Measurements from ENCODE around the gene TMEM178A. TPM values are rescaled to one million over a fixed set of nuclear protein-coding genes. Genes with fewer than 3 reads are reported as not detected.

The TMEM178A gene
- total RNA-seq, 4 donors from 2014 or later = 0.70 to 9.9 (median 3.9) TPM

GRCh38 chr2:39631256-39631655 lies 34.5 kb upstream of the TMEM178A start:
- TF ChIP-seq POLR2A (IDR thresholded peaks at IDR 0.05) = no peak
- TF ChIP-seq CTCF (IDR thresholded peaks at IDR 0.05) = no peak
- Histone ChIP-seq H3K36me3 (no peaks in the 10 kb centered on the region), H3K9me3 (no peaks in the 10 kb centered on the region), H3K27me3 (no peaks in the 10 kb centered on the region), H3K4me3 (no peak overlapping the region), H3K27ac (no peak overlapping the region), H3K4me1 (no peaks in the 10 kb centered on the region)
- DNase-seq = no peak

GRCh38 chr2:39631718-39632117 lies 34.0 kb upstream of the TMEM178A start:
- Histone ChIP-seq H3K4me1 (no peaks in the 10 kb centered on the region), H3K27ac (no peak overlapping the region), H3K9me3 (no peaks in the 10 kb centered on the region), H3K4me3 (no peak overlapping the region), H3K27me3 (no peaks in the 10 kb centered on the region), H3K36me3 (no peaks in the 10 kb centered on the region)
- DNase-seq = no peak
- TF ChIP-seq CTCF (IDR thresholded peaks at IDR 0.05) = no peak
- no peak for TF ChIP-seq POLR2A (IDR thresholded peaks at IDR 0.05)

GRCh38 chr2:39632876-39633275 lies 32.8 kb upstream of the TMEM178A start:
- H3K4me1 ChIP-seq = no peaks in the 10 kb centered on the region
- H3K27ac ChIP-seq = no peak overlapping the region
- DNase-seq = no peak
- no peaks in the 10 kb centered on the region for H3K36me3 ChIP-seq
- H3K27me3 ChIP-seq = no peaks in the 10 kb centered on the region
- TF ChIP-seq CTCF (IDR thresholded peaks at IDR 0.05) = no peak
- TF ChIP-seq POLR2A (IDR thresholded peaks at IDR 0.05) = no peak
- H3K4me3 ChIP-seq = no peak overlapping the region
- H3K9me3 ChIP-seq = no peaks in the 10 kb centered on the region

- Histone ChIP-seq H3K27ac (no peak overlapping the region), H3K9me3 (no peaks in the 10 kb centered on the region), H3K36me3 (no peaks in the 10 kb centered on the region), H3K27me3 (no peaks in the 10 kb centered on the region), H3K4me1 (no peaks in the 10 kb centered on the region), H3K4me3 (no peak overlapping the region)
- no peak for DNase-seq
- TF ChIP-seq POLR2A (IDR thresholded peaks at IDR 0.05) (no peak), CTCF (IDR thresholded peaks at IDR 0.05) (no peak)
Measured at GRCh38 chr2:39636306-39636705, 29.4 kb upstream of the TMEM178A start.

- Histone ChIP-seq H3K4me1 (no peaks in the 10 kb centered on the region), H3K4me3 (no peak overlapping the region), H3K27me3 (no peaks in the 10 kb centered on the region), H3K9me3 (no peaks in the 10 kb centered on the region), H3K36me3 (no peaks in the 10 kb centered on the region), H3K27ac (no peak overlapping the region)
- no peak for DNase-seq
- TF ChIP-seq CTCF (IDR thresholded peaks at IDR 0.05) = no peak
- no peak for TF ChIP-seq POLR2A (IDR thresholded peaks at IDR 0.05)
Measured at GRCh38 chr2:39638581-39638980, 27.1 kb upstream of the TMEM178A start.

GRCh38 chr2:39640107-39640506 lies 25.6 kb upstream of the TMEM178A start:
- Histone ChIP-seq H3K4me1 (no peaks in the 10 kb centered on the region), H3K36me3 (no peaks in the 10 kb centered on the region), H3K27me3 (no peaks in the 10 kb centered on the region), H3K9me3 (no peaks in the 10 kb centered on the region), H3K4me3 (no peak overlapping the region), H3K27ac (no peak overlapping the region)
- TF ChIP-seq POLR2A (IDR thresholded peaks at IDR 0.05) = no peak
- no peak for TF ChIP-seq CTCF (IDR thresholded peaks at IDR 0.05)
- DNase-seq = no peak
